PC-9 (cell line): ENCODE measurements around the gene NETO1.

ENCODE experiments used
- CTCF ChIP-seq: fragments of 200-600 bp; sonication (generic); conservative IDR thresholded peaks from 2 replicates; pipeline ENCODE4 v1.6.1; 2017; ENCODE audit warnings: mixed run types, antibody characterized with exemption, mild to moderate bottlenecking, moderate library complexity
- EZH2 ChIP-seq: fragments of 200-600 bp; sonication (generic); IDR thresholded peaks from 2 replicates; pipeline ENCODE4 v1.8.0; 2017; ENCODE audit warnings: antibody characterized with exemption, low read depth

GRCh38 chr18:72783530-72783929 lies 84.3 kb downstream of the NETO1 start:
- TF ChIP-seq CTCF (no peak), EZH2 (no peak)
